H1 (cell line): Measurements from ENCODE around the gene NCK2. TPM values are rescaled to one million over a fixed set of nuclear protein-coding genes. Genes with fewer than 3 reads are reported as not detected.

Source experiments
- CTCF ChIA-PET: fragments of 300-600 bp; sonication (Branson Sonifier 250); formaldehyde crosslinking; loops from one replicate; lab custom pipeline; 2021; ENCODE audit not compliant: partially characterized antibody; lab: Charles Lee
- POLR2A ChIA-PET: fragments of 300-600 bp; sonication (Branson Sonifier 250); formaldehyde crosslinking; loops from one replicate; lab custom pipeline; 2021; ENCODE audit warnings: inconsistent platforms; ENCODE audit not compliant: partially characterized antibody; lab: Charles Lee
- DNase-seq, 2 experiments: peaks; one replicate each; pipeline versions ENCODE4 v3.0.0 to v3.0.0-alpha.2; 2010 to 2022; ENCODE audit warnings: low spot score in 2 of 2, low read depth in 1 of 2, mixed read lengths in 1 of 2
- FAIRE-seq: peaks from 2 replicates; lab custom pipeline; 2011; peaks lifted over from hg19 to GRCh38; lab: Jason Lieb, UNC
- H2AFZ ChIP-seq: 2 replicates; pipeline ENCODE4 v1.8.1; 2012; ENCODE audit warnings: low read length, inconsistent platforms
- H2AK5ac ChIP-seq: 2 replicates; pipeline ENCODE4 v1.6.1; 2013; ENCODE audit warnings: low read depth, low read length
- H2BK120ac ChIP-seq: replicated peaks from 2 replicates; pipeline ENCODE3; 2013; ENCODE audit warnings: low read depth, low read length, inconsistent platforms
- H2BK12ac ChIP-seq: 2 replicates; pipeline ENCODE4 v1.6.1; 2013; ENCODE audit warnings: low read depth, low read length
- H2BK15ac ChIP-seq: 2 replicates; pipeline ENCODE4 v1.6.1; 2013; ENCODE audit warnings: low read length
- H2BK20ac ChIP-seq: 2 replicates; pipeline ENCODE4 v1.6.1; 2013; ENCODE audit warnings: low read length
- H2BK5ac ChIP-seq: 2 replicates; pipeline ENCODE4 v1.6.1; 2013; ENCODE audit warnings: low read depth, low read length
- H3K14ac ChIP-seq: 2 replicates; pipeline ENCODE4 v1.6.1; 2013; ENCODE audit warnings: inconsistent platforms; ENCODE audit not compliant: insufficient read length
- H3K18ac ChIP-seq: 2 replicates; pipeline ENCODE4 v1.6.1; 2013; ENCODE audit warnings: low read length; ENCODE audit errors: extremely low read depth
- H3K23ac ChIP-seq: 2 replicates; pipeline ENCODE4 v1.6.1; 2013; ENCODE audit warnings: inconsistent platforms; ENCODE audit not compliant: insufficient read length
- H3K23me2 ChIP-seq: 2 replicates; pipeline ENCODE4 v1.6.1; 2013; ENCODE audit warnings: low read depth, low read length
- H3K27ac ChIP-seq: 2 replicates; pipeline ENCODE4 v1.6.1; 2011; ENCODE audit warnings: low read depth, low read length, inconsistent platforms
- H3K27me3 ChIP-seq, 4 experiments: replicated peaks in 1 of 4; 1 replicate in 1 of 4; 2 replicates in 3 of 4; pipeline versions ENCODE4 v1.6.1 to v1.8.1; 2011 to 2013; ENCODE audit warnings: low read length in 3 of 4, mild to moderate bottlenecking in 3 of 4, inconsistent platforms in 2 of 4, mixed read lengths in 2 of 4, moderate library complexity in 1 of 4; ENCODE audit not compliant: control insufficient read depth in 3 of 4, insufficient read depth in 3 of 4; ENCODE audit errors: extremely low read depth in 1 of 4
- H3K36me3 ChIP-seq, 4 experiments: 2 replicates each; pipeline versions ENCODE4 v1.6.1 to v1.8.1; 2011 to 2013; ENCODE audit warnings: mild to moderate bottlenecking in 4 of 4, low read length in 3 of 4, moderate library complexity in 2 of 4, control low read depth in 1 of 4, inconsistent platforms in 1 of 4; ENCODE audit not compliant: insufficient read depth in 4 of 4, control insufficient read depth in 2 of 4
- H3K4ac ChIP-seq: replicated peaks from 2 replicates; pipeline ENCODE3; 2013; ENCODE audit warnings: low read length, low read depth, mixed read lengths, inconsistent platforms; ENCODE audit not compliant: insufficient read length
- H3K4me1 ChIP-seq, 4 experiments: replicated peaks in 1 of 4; 1 replicate in 1 of 4; 2 replicates in 3 of 4; pipeline versions ENCODE4 v1.6.1 to v1.8.1; 2011 to 2013; ENCODE audit warnings: low read length in 3 of 4, inconsistent platforms in 2 of 4, mixed read lengths in 1 of 4; ENCODE audit not compliant: insufficient read depth in 4 of 4, control insufficient read depth in 3 of 4
- H3K4me2 ChIP-seq, 2 experiments: 2 replicates each; pipeline versions ENCODE4 v1.6.1 to v1.8.1; 2011 to 2013; ENCODE audit warnings: low read depth in 2 of 2, low read length in 2 of 2, control low read depth in 1 of 2, inconsistent platforms in 1 of 2, mild to moderate bottlenecking in 1 of 2; ENCODE audit not compliant: insufficient read depth in 1 of 2
- H3K4me3 ChIP-seq, 4 experiments: fragments of 200-600, 300-600 bp in 1 of 4; sonication (generic), shearing (Covaris generic), sonication (Bioruptor Twin) in 1 of 4; 2 replicates each; pipeline versions ENCODE4 v1.5.1 to v1.8.1; 2011 to 2016; ENCODE audit warnings: low read length in 4 of 4, low read depth in 3 of 4, control low read depth in 2 of 4, inconsistent platforms in 2 of 4, mild to moderate bottlenecking in 2 of 4, mixed read lengths in 1 of 4, moderate library complexity in 1 of 4; ENCODE audit not compliant: insufficient read depth in 2 of 4; ENCODE audit errors: extremely low read depth in 1 of 4
- H3K56ac ChIP-seq: replicated peaks from 2 replicates; pipeline ENCODE3; 2013; ENCODE audit warnings: low read depth, mild to moderate bottlenecking, mixed read lengths, low read length, inconsistent platforms; ENCODE audit not compliant: insufficient read length
- H3K79me1 ChIP-seq: 2 replicates; pipeline ENCODE4 v1.6.1; 2013; ENCODE audit warnings: low read depth, low read length, control low read depth
- H3K79me2 ChIP-seq, 2 experiments: 2 replicates each; pipeline versions ENCODE4 v1.6.1 to v1.8.1; 2012 to 2013; ENCODE audit warnings: low read length in 2 of 2, mild to moderate bottlenecking in 2 of 2, inconsistent platforms in 1 of 2; ENCODE audit not compliant: insufficient read depth in 2 of 2, control insufficient read depth in 1 of 2
- H3K9ac ChIP-seq, 4 experiments: replicated peaks in 1 of 4; 1 replicate in 1 of 4; 2 replicates in 3 of 4; pipeline versions ENCODE4 v1.6.1 to v1.8.1; 2011 to 2013; ENCODE audit warnings: low read depth in 3 of 4, low read length in 3 of 4, control low read depth in 2 of 4, mild to moderate bottlenecking in 2 of 4, moderate library complexity in 2 of 4, inconsistent platforms in 1 of 4; ENCODE audit errors: extremely low read depth in 1 of 4
- H3K9me3 ChIP-seq, 2 experiments: 2 replicates each; pipeline versions ENCODE4 v1.6.1 to v1.8.1; 2012 to 2013; ENCODE audit warnings: mild to moderate bottlenecking in 2 of 2, moderate library complexity in 2 of 2, control low read depth in 1 of 2, inconsistent platforms in 1 of 2, low read depth in 1 of 2, low read length in 1 of 2, mixed read lengths in 1 of 2; ENCODE audit not compliant: insufficient read depth in 2 of 2
- H4K20me1 ChIP-seq, 2 experiments: replicated peaks in 1 of 2; 2 replicates each; pipeline versions ENCODE3 to v1.8.1; 2011 to 2013; ENCODE audit warnings: inconsistent platforms in 2 of 2, low read length in 2 of 2, mild to moderate bottlenecking in 1 of 2; ENCODE audit not compliant: insufficient read depth in 2 of 2, control insufficient read depth in 1 of 2
- H4K5ac ChIP-seq: 2 replicates; pipeline ENCODE4 v1.6.1; 2013; ENCODE audit warnings: low read length, low read depth, mixed read lengths, inconsistent platforms; ENCODE audit not compliant: insufficient read length
- H4K8ac ChIP-seq: 2 replicates; pipeline ENCODE4 v1.8.0; 2013; ENCODE audit warnings: mild to moderate bottlenecking, moderate library complexity, low read length, inconsistent platforms; ENCODE audit not compliant: insufficient read depth; ENCODE audit errors: extremely low read depth
- H4K91ac ChIP-seq: replicated peaks from 2 replicates; pipeline ENCODE3; 2013; ENCODE audit warnings: low read length, mixed read lengths, inconsistent platforms; ENCODE audit not compliant: insufficient read length
- CHD1 ChIP-seq: IDR thresholded peaks from 2 replicates; pipeline ENCODE4 v1.6.1; 2012; ENCODE audit warnings: low read depth, low read length, improper control_type of control experiment
- CTBP2 ChIP-seq: IDR thresholded peaks from 2 replicates; pipeline ENCODE4 v1.7.0; 2011; ENCODE audit warnings: borderline replicate concordance, mild to moderate bottlenecking, moderate library complexity, mixed read lengths, low read length; ENCODE audit not compliant: insufficient read depth, insufficient read length
- FOSL1 ChIP-seq: IDR thresholded peaks from 2 replicates; pipeline ENCODE4 v1.6.1; 2011; ENCODE audit warnings: mild to moderate bottlenecking, low read depth, low read length, moderate library complexity; ENCODE audit not compliant: insufficient read depth
- HDAC2 ChIP-seq, 2 experiments: fragments of 300-600 bp in 1 of 2; sonication (generic) in 1 of 2; IDR thresholded peaks; 2 replicates each; pipeline ENCODE4 v1.6.1; 2011 to 2012; ENCODE audit warnings: low read depth in 2 of 2, low read length in 2 of 2, mild to moderate bottlenecking in 2 of 2, moderate library complexity in 2 of 2, borderline replicate concordance in 1 of 2, inconsistent platforms in 1 of 2
- JUN ChIP-seq: IDR thresholded peaks from 2 replicates; pipeline ENCODE4 v1.6.1; 2011; ENCODE audit warnings: low read depth, mild to moderate bottlenecking, improper control_type of control experiment, low read length
- NANOG ChIP-seq: IDR thresholded peaks from 2 replicates; pipeline ENCODE4 v1.6.1; 2011; ENCODE audit warnings: low read length, low read depth, mild to moderate bottlenecking, inconsistent platforms; ENCODE audit not compliant: insufficient read depth, poor library complexity, severe bottlenecking
- POLR2AphosphoS5 ChIP-seq: IDR thresholded peaks from 2 replicates; pipeline ENCODE4 v1.6.1; 2011; ENCODE audit warnings: low read depth, low read length
- RNF2 ChIP-seq: fragments of 200-900, 300-1000 bp; sonication (generic); IDR thresholded peaks from 2 replicates; pipeline ENCODE4 v1.7.1; 2016; ENCODE audit warnings: borderline replicate concordance, low read depth, mild to moderate bottlenecking, antibody characterized with exemption, low read length; ENCODE audit not compliant: poor library complexity, severe bottlenecking; ENCODE audit errors: missing control alignments
- SRF ChIP-seq: IDR thresholded peaks from 2 replicates; pipeline ENCODE4 v1.6.1; 2011; ENCODE audit warnings: mild to moderate bottlenecking, low read depth, low read length, moderate library complexity
- TBP ChIP-seq: IDR thresholded peaks from 2 replicates; pipeline ENCODE4 v1.6.1; 2011; ENCODE audit warnings: low read depth, low read length, improper control_type of control experiment
- TEAD4 ChIP-seq: IDR thresholded peaks from 2 replicates; pipeline ENCODE4 v1.6.1; 2012; ENCODE audit warnings: low read depth, low read length, inconsistent platforms, mixed read lengths
- YY1 ChIP-seq: IDR thresholded peaks from 2 replicates; pipeline ENCODE4 v1.6.1; 2011; ENCODE audit warnings: low read depth, mild to moderate bottlenecking, low read length
- WGBS, 2 experiments: shearing (Covaris generic) in 1 of 2; methylation state at CpG; one replicate each; pipeline versions ENCODE4 v1.1.6 to v1.1.7; 2013 to 2015; ENCODE audit warnings: low lambda C conversion rate in 2 of 2, mixed read lengths in 2 of 2, inconsistent platforms in 1 of 2, low coverage in 1 of 2, missing lambda C conversion rate in 1 of 2; ENCODE audit not compliant: insufficient replicate concordance in 2 of 2, insufficient coverage in 1 of 2, insufficient read length in 1 of 2; ENCODE audit errors: extremely low coverage in 1 of 2, missing lambda C conversion rate in 1 of 2; 5-methylcytosine and 5-hydroxymethylcytosine counted together
- polyA plus RNA-seq, 7 experiments: library from polyadenylated mRNA; depleted of rRNA in 3 of 7; stranded (reverse) in 5 of 7; unstranded in 2 of 7; fragments of >200 nt in 5 of 7; fragments of 200-250 nt in 2 of 7; gene quantifications; 1 replicate in 5 of 7; 2 replicates in 1 of 7; 4 replicates in 1 of 7; pipeline versions ENCODE4 v1.2.1 to v1.2.3, GENCODE V29; 2011 to 2013; ENCODE audit warnings: missing spikeins in 2 of 7, mixed read lengths in 2 of 7
- total RNA-seq: library from RNA; stranded (reverse); fragmentation: NEBNext Ultra II Directional; extraction: Animal tissue kit (Norgen Biotek cat#: 25700); gene quantifications from 2 replicates; pipeline ENCODE4 v1.2.1, GENCODE V29; 2021
- TF ChIP-seq, protein P1 (sequence below): IDR thresholded peaks from 2 replicates; pipeline ENCODE4 v1.6.1; 2012; ENCODE audit warnings: inconsistent platforms

Gene NCK2
- total and polyA plus RNA-seq, 2 of the 8 experiments (the other 6 are each of a cell fraction or from before 2014, with no cell fraction given) = 30.3 to 65.7 TPM

DNA sequence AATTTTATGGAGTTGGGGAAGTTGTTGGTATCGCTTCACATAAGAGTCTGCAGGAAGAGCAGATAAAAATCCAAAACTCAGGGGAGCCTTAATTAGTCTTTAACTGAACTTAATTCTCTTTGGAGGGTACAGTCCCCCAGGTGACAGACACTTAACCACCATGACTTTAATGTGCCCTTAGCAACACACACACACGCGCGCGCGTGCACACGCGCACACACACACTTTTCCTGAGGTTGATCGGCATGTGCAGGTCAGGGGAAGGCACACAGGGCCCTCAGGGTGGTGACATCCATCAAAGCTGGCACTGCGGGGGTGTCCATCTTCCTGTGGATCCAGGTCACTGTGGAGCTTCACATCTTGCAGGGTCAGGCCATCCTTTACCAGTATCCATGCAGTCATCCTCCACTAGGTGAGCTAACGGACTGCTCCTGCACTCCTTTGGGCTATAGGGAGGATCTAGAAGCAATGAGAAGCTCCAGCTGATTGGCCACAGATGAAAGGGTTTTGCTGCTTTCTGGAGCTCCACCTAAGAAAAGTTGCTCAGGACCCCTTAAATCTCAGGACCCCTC lies 21.9 kb upstream of the NCK2 start:
- FAIRE-seq = no peak

More for the DNA sequence above, 21.9 kb upstream of the NCK2 start:
- Histone ChIP-seq H3K36me3 (no peaks in the 10 kb centered on the region), H4K20me1 (no peaks in the 10 kb centered on the region), H4K91ac (no peak overlapping the region), H2BK12ac (no peak overlapping the region), H3K9me3 (peaks cover 3 to 7% of the 10 kb centered on the region in 2 experiments; a peak in 1 of 4 replicates), H2BK15ac (no peak overlapping the region), H2BK20ac (no peak overlapping the region), H3K4ac (no peak overlapping the region), H3K14ac (no peak overlapping the region), H2AFZ (no peak overlapping the region), H3K18ac (no peak overlapping the region), H3K4me1 (no peaks in the 10 kb centered on the region; a peak in 1 of 7 replicates), H3K4me2 (no peak overlapping the region), H3K79me2 (no peaks in the 10 kb centered on the region), H2BK5ac (no peak overlapping the region), H3K9ac (no peak overlapping the region), H3K4me3 (no peak overlapping the region), H3K23me2 (no peaks in the 10 kb centered on the region), H3K56ac (no peak overlapping the region), H3K27ac (no peak overlapping the region), H4K5ac (no peak overlapping the region), H3K23ac (no peak overlapping the region), H3K27me3 (no peaks in the 10 kb centered on the region), H2BK120ac (no peak overlapping the region)
- CTCF ChIA-PET = no interaction called here
- 96% methylated on average over 11 of the region's 11 CpGs; no CpG with 5 or more reads in 1 of the 2 experiments for WGBS, 2 experiments
- no peak for DNase-seq
- no peak for TF ChIP-seq SRF
- TF ChIP-seq JUN = no peak
- no peak for TF ChIP-seq RNF2
- TF ChIP-seq, protein P1, sequence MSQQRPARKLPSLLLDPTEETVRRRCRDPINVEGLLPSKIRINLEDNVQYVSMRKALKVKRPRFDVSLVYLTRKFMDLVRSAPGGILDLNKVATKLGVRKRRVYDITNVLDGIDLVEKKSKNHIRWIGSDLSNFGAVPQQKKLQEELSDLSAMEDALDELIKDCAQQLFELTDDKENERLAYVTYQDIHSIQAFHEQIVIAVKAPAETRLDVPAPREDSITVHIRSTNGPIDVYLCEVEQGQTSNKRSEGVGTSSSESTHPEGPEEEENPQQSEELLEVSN = no peak
- TF ChIP-seq POLR2AphosphoS5 = no peak
- no peak for TF ChIP-seq TEAD4
- TF ChIP-seq TBP = no peak
- TF ChIP-seq FOSL1 = no peak
- no peak for TF ChIP-seq CTBP2
- no peak for TF ChIP-seq CHD1
- no peak for TF ChIP-seq YY1
- no peak for TF ChIP-seq HDAC2 (IDR thresholded peaks at IDR 0.05; ENCODE audit: borderline replicate concordance in 1 of 2, low read depth in 2 of 2, low read length in 2 of 2)
- TF ChIP-seq NANOG = no peak
- TF ChIP-seq, all 59 proteins: peak for 0
- POLR2A ChIA-PET = no interaction called here
- Histone ChIP-seq H3K79me1 (no peaks in the 10 kb centered on the region), H4K8ac (no peak overlapping the region), H2AK5ac (no peak overlapping the region)
